HCT116 (cell line): ENCODE results near the gene SGMS1.

Experiments used
- CEBPB ChIP-seq: IDR thresholded peaks from 2 replicates; pipeline ENCODE4 v1.6.1; 2012; ENCODE audit warnings: low read depth
- ELF1 ChIP-seq: IDR thresholded peaks from 2 replicates; pipeline ENCODE4 v1.6.1; 2012; ENCODE audit warnings: low read depth, borderline replicate concordance
- POLR2A ChIP-seq: IDR thresholded peaks from 2 replicates; pipeline ENCODE4 v1.7.0; 2011; ENCODE audit warnings: borderline replicate concordance; ENCODE audit not compliant: insufficient read depth, insufficient read length; ENCODE audit errors: extremely low read depth
- YY1 ChIP-seq: IDR thresholded peaks from 2 replicates; pipeline ENCODE4 v1.6.1; 2011; ENCODE audit warnings: low read length, low read depth, moderate library complexity, mild to moderate bottlenecking; ENCODE audit not compliant: insufficient replicate concordance; ENCODE audit errors: extremely low read depth
- TF ChIP-seq, protein P1 (sequence below), 3 experiments: fragments of 200-600 bp in 1 of 3; sonication (generic) in 1 of 3; IDR thresholded peaks in 2 of 3; conservative IDR thresholded peaks in 1 of 3; 2 replicates each; pipeline ENCODE4 v1.5.1; 2012 to 2017; ENCODE audit warnings: low read depth in 2 of 3, low read length in 2 of 3, antibody characterized with exemption in 1 of 3, borderline replicate concordance in 1 of 3, control low read depth in 1 of 3, mild to moderate bottlenecking in 1 of 3, mixed read lengths in 1 of 3, mixed run types in 1 of 3, moderate library complexity in 1 of 3; ENCODE audit not compliant: insufficient read depth in 1 of 3

DNA sequence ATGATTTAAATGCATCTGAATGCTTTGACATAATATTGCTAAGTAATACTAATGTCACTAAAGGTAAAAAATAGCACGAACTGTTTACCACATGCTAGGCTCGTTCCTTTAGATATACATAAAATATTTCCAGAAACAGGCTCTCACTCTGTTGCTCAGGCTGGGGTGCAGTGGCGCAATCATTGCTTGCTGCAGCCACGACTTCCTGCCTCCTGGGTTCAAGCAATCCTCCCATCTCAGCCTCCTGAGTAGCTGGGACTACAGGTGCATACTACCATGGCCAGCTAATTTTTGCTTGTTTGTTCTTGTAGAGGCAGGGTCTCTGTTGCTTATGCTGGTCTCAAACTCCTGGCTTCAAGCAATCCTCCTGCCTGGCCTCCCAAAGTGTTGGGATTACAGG, 183.3 kb downstream of the SGMS1 start:
- TF ChIP-seq, protein P1, sequence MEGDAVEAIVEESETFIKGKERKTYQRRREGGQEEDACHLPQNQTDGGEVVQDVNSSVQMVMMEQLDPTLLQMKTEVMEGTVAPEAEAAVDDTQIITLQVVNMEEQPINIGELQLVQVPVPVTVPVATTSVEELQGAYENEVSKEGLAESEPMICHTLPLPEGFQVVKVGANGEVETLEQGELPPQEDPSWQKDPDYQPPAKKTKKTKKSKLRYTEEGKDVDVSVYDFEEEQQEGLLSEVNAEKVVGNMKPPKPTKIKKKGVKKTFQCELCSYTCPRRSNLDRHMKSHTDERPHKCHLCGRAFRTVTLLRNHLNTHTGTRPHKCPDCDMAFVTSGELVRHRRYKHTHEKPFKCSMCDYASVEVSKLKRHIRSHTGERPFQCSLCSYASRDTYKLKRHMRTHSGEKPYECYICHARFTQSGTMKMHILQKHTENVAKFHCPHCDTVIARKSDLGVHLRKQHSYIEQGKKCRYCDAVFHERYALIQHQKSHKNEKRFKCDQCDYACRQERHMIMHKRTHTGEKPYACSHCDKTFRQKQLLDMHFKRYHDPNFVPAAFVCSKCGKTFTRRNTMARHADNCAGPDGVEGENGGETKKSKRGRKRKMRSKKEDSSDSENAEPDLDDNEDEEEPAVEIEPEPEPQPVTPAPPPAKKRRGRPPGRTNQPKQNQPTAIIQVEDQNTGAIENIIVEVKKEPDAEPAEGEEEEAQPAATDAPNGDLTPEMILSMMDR (IDR thresholded peaks at IDR 0.05 in 2 of 3, conservative IDR thresholded peaks at IDR 0.05 in 1 of 3; ENCODE audit: borderline replicate concordance in 1 of 3, insufficient read depth in 1 of 3, low read depth in 2 of 3, low read length in 2 of 3) = no peak
- TF ChIP-seq CEBPB (no peak), YY1 (no peak), POLR2A (no peak), ELF1 (no peak)
